Ovary (tissue), 3 donors: ENCODE data around the gene IL1RAPL1.

ENCODE experiments used
- EP300 ChIP-seq: sonication (generic); formaldehyde crosslinking; IDR thresholded peaks from one replicate; pipeline ENCODE4 v1.6.1; 2017; ENCODE audit warnings: antibody characterized with exemption
- POLR2A ChIP-seq: fragments of 450-650 bp; IDR thresholded peaks from one replicate; pipeline ENCODE4 v1.6.1; 2017; ENCODE audit warnings: antibody characterized with exemption, mild to moderate bottlenecking, moderate library complexity
- TF ChIP-seq, protein P1 (sequence below), 3 donors: fragments of 450-650 bp in 2 of 3; fragments of 200-600 bp in 1 of 3; IDR thresholded peaks; one replicate each; pipeline versions ENCODE4 v1.5.1 to v1.8.0; 2016 to 2022; ENCODE audit warnings: antibody characterized with exemption in 3 of 3, mild to moderate bottlenecking in 1 of 3
- donor health status: DM: no; HTN: no; CAD: no.

DNA sequence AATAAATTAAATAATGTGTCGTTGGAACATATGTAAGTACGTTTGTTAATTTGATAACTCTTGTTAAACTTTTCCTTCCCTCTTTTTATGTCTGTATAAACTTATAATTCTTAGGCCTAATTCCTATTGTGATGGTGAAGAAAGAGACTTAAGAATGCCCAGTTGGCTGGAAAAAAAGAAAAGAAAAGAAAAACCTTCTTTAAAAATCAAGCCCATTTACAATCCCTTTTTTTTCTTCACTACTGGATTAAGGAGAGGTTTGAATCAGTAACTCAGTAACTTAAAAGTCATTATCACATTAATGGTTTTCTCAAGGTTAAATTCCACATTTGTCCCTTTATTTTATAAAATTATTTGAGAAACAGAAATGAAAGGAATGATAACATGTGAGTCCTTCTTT lies 1374.8 kb downstream of the IL1RAPL1 start:
- TF ChIP-seq, protein P1, sequence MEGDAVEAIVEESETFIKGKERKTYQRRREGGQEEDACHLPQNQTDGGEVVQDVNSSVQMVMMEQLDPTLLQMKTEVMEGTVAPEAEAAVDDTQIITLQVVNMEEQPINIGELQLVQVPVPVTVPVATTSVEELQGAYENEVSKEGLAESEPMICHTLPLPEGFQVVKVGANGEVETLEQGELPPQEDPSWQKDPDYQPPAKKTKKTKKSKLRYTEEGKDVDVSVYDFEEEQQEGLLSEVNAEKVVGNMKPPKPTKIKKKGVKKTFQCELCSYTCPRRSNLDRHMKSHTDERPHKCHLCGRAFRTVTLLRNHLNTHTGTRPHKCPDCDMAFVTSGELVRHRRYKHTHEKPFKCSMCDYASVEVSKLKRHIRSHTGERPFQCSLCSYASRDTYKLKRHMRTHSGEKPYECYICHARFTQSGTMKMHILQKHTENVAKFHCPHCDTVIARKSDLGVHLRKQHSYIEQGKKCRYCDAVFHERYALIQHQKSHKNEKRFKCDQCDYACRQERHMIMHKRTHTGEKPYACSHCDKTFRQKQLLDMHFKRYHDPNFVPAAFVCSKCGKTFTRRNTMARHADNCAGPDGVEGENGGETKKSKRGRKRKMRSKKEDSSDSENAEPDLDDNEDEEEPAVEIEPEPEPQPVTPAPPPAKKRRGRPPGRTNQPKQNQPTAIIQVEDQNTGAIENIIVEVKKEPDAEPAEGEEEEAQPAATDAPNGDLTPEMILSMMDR (IDR thresholded peaks at IDR 0.05) = no peak
- TF ChIP-seq EP300 (no peak), POLR2A (no peak)
